ENCODE data around the gene NREP. TPM values are rescaled to one million over a fixed set of nuclear protein-coding genes. Genes with fewer than 3 reads are reported as not detected.
A peak's percentile ranks its signal among the peaks of the same experiment; 100 is the strongest.

The NREP gene
- total RNA-seq, 1 experiment from 2014 or later = 143 TPM

DNA sequence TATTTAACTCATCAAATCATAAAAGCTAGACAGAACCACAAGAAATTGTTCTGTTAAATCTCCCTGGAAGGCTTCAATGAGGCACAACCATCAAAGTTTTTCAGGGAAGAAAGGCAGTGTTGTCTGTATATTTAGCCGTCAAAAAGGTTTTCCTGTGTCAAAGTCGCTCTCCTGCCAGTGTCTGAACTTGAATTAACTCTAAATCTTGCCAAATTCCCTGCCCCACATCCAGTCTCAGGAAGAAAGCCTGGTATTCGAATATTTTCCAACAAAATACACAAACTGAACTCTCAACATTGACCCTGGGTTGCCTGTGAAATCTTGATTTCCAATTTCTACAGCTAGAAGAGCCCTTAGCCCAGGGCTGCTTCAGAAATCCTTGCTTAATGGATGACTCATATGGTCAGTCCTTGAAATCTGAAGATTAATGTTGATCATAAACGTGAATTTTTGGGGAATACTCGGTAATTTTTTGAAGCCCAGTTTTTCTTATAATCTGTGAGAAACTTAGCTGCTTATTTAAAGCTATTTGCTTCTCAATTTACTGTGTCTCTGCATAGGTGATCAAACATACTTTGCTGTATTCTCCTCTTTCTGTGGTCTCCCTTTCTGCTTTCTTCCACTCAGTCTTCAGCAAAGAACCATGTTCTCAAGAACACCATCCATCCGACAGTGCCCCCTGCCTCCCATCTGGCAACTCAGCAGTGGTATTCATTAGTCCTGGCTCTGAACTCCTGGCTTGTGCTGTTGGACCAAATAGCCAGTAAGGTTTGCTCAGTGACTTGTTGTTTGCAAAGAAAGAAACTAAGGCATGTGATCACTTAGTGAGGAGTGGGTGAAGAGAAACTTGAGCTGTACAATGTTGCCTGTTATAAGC lies 58.9 kb downstream of the NREP start:
- peak; percentile 43 for DNase-seq (ENCODE audit: low read depth)

DNA sequence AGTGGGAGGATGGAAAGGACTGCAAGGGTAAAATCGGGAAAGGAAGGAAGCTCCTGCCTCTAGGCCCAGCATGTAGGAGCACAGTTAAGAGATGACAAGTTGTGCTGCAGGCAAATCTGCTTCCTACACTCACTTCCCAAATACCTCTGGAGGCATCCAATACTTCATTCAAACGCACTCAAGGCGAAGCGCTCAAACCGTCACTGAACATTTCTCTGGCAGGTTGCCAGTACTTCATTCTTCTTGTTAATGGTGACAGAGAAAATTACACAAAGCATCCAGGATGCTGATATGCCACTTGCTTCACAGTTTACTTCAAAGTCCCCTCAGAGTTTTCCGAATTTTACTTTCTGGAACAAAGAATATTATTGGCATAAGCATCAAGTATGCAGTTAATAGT lies 59.8 kb downstream of the NREP start:
- no peak for DNase-seq (ENCODE audit: low read depth)

DNA sequence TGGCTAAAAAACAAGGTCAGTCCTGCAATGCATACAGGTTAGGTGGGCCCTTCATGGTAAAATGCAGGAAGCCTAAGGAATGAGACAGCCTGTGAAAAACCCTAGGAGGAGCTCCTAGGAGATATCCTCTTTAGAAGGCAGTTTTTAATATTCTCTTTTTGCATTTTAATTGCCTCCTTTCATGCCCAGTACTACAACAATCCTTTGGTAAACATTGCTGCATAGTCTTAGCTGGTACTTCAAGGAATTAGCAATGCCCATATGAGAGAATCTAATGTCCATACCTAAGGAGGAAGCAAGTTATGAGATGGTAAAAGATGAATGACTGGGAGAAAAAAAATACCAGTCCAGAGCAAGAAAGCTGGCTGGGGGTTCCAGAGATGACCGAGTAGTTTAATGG lies 61.0 kb downstream of the NREP start:
- DNase-seq (ENCODE audit: low read depth) = no peak

DNA sequence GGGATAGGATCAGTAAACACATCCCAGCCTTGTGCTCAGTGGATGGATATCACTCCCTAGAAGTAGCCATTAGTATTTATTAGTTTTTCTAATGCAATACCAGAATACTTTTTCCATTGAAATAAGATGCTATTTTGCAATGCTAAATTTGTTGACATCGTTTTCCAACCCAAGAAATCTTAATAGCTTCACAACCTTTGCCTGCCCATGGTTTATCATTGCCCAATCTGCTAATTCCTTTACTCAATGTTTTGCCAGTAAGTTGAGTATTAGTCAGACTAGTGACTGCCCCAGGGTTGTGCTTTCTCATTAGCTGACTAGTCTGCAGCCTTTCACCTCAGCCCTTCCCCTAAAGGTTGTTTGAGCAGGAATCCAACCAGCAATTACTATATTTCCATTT lies 62.9 kb downstream of the NREP start:
- peak; percentile 83 for DNase-seq (ENCODE audit: low read depth)

DNA sequence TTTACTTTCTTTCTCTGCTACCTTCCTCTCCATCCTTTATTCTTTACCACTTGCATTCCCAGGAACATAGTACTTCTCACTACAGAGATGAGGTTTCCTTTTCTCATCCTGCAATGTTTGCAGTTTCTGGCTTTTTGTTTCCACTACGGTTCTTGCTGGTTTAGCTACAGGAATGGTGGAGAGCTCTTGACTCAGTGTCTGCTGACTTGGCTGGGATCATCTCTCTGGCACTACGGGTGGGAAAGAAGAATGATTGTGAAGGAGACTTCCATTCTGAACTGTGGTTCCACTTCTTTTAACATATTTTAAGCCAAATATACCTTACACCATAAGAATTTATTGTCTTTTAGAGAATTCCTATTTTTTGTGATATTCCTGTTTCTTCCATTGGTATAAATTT lies 65.1 kb downstream of the NREP start:
- DNase-seq (ENCODE audit: low read depth) = no peak

DNA sequence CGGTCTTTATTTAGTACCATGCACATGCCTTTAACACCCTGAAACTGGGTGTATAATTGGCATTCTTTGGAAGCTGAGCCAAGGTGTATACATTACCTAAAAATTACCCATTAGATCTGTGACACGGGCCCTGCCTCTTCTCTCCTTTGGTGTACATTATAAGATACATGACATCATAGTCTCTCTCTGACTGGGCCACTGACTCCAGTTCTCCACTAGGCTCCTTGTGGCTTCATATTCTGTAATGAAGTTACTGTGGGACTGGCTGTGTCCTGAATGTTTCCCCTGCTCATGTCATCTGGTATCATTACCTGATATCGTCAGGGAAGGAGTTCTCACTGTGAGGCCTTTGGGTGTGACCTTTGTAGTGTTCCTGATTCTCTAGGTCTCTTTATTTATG lies 65.5 kb downstream of the NREP start:
- DNase-seq (ENCODE audit: low read depth) = no peak

DNA sequence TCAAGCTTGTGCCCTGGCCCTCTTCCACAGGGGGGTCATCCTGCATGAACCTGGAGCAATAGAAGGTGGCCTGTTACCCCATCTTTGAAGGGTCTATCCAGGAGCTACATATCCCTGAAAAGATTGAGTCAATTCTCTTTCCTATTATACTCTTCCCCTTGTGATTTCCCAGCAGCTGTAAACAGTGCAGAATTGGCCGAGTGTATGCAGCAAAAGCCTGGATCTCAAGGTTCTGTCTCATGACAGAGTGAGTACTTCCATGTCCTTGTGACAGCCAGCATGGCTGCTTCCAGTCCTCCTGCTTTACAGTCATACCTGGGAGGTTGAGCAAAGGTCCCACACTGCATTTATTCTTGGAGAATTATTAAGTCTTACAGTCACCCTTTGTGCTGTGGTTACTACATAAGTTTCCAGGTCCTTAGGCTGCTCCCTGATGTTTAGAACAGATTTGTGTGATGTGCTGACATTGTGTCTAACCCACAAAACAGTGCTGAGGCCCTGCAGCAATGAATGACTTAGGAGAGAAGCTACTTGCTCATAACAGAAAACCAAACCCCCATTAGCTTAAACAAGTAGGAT lies 67.5 kb downstream of the NREP start:
- DNase-seq (ENCODE audit: low read depth) = peak; percentile 41

DNA sequence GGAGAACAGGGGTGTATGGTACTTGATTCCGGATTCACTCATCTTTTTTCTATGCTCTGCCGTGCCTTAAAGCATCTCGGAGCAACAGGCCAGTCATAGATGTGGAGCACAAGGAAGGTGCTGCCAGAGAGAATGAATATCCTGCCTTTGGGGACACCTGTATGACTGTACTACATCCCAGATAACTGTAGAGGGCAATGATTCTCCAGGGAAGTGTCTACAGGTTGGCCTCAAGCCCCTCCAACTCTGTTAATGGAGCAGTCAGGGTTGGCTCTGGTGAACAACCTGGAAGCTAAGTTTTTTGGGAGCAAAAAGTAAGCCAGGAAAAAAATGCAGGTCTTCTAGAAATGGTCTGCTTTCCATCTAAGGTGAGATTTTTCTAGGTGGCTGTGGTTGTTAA lies 71.0 kb downstream of the NREP start:
- DNase-seq (ENCODE audit: low read depth) = peak; percentile 31

DNA sequence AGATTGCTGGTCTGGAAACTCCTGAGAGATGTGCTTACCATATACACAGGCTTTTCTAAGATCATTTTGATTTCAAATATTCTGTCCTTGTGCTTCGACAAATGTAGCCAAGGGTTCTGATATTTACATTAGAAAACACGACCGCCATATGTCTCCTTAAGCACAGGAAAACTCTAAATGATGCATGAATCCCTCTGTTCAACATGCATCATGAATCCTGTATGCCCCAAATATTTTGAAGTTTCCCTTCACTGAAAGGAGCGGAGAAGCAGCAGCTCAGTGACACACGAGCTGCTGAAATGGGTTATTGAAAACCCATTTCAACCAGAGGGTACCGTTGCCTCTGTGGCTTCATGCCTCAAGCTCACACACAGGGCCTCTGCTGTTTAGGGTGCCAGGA lies 74.4 kb downstream of the NREP start:
- DNase-seq (ENCODE audit: low read depth) = no peak

DNA sequence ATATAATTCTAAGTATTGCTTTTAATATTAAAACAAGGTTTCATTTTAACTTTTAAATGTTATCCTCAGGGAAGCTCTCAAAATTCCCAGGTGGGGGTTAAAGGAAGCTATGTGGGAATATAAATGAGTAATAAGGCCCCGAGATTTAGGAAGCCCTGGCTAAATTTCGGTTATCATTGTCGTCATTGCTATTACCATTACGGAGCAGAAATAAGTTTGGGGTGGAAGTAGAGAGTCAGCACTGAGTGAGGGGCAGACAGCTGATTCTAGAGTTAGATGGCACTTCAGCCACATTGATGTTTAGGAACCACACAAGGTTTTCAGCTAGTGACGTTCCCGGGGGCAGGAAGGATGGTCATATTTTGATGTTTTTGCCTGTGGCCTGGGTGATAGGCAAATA lies 74.9 kb downstream of the NREP start:
- no peak for DNase-seq (ENCODE audit: low read depth)

DNA sequence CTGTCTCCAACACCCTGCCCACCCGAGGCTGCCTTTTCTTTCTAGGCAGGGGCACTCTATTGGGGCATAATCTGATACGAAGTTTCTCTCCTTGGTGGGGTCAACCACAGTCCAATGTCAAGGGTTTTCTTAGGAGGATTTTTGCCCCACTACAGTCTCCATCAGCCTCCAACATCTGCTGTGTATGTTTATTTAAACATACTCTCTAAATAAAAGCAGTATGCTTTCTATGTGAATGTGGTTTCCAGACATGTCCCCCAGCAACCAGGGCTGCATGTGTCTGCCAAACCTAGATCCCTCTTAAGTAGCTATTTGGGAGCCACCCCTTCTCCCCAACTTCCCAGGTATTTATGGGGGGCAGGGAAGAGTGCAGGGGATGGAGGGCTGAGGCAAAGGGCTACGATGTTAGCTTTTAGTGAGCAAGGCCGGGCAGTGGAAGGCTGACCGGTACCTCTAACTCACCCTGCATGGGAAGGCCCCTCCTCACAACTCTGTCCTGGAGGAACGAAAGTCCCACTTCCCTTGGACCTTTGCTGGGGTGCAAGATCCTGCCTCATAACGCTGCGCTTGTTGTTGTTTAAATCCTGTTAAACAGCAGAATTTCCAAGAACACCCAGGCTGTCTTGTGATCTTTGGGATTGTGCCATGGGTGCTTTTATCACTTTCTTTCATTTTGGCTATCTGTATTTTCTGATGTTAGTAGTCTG lies 75.4 kb downstream of the NREP start:
- DNase-seq (ENCODE audit: low read depth) = peak; percentile 2

DNA sequence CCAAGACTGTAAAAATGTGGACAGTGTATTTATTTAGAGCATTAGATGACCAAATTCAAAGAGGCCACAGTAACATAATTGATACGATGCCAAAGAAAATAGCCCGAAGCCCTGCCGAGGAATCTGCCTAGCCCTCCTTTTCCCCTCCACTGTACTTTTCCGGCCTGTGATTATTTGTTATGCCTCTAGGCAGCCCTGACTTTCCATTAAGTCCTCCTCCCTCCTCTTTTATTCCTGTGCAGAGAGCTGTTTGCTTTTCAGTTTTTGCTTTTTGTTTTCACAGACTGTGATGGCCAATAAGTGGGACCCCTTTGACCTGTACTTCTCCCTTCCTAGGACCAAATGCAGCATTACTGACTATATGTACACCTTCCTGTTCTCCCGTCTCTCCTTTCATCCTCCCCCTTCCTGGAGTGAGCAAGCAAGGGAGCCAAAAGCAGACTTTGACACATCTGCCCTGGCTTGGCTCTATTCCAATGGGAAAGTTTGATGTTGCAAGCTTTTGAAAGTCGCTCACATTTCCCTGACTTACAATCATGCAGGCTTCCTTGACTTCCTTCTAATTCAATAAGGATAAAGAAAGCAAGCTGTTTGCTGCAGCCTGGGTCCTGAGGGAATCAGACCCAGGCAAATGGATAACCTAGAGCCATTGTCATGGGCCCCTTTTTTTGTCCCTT lies 76.1 kb downstream of the NREP start:
- DNase-seq (ENCODE audit: low read depth) = peak; percentile 96

DNA sequence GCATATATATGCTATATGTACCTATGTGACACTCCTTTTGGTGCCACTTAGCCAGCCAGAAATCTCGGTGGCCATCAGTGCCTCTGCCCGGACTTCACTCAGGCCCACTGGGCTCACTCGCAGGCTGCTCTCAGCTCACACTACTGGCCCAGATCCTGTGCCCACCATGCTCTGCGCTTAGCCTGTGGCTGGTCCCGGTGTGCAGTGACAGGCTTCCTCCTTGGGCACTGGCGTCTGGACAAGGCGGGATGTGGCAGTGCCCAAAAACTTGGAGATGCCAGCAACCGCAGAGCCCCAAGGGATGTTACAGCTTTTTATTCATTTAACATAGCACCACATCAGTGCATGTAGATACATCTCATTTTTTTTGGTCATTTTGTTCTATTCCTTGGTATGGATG lies 77.4 kb downstream of the NREP start:
- DNase-seq (ENCODE audit: low read depth) = no peak

Other genes starting within 250 kb of the NREP start
- 38.5 and 56.4 TPM in 2 replicates for gene STARD4, start 244.7 kb downstream of the NREP start, total RNA-seq (2014; rRNA removed; shearing (Covaris generic))

All from M059J (cell line).